Sciatic nerve (tissue), 2 donors: ENCODE results near the gene NFYA. TPM values are rescaled to one million over a fixed set of nuclear protein-coding genes. Genes with fewer than 3 reads are reported as not detected.
A peak's percentile ranks its signal among the peaks of the same experiment; 100 is the strongest.

Source experiments
- ATAC-seq: fragments of 200-7000 bp; cut with Tn5 transposase; one replicate; pipeline ENCODE4 v1.9.1; 2020; ENCODE audit warnings: mild to moderate bottlenecking, moderate library complexity
- DNase-seq: peaks from one replicate; pipeline ENCODE4 v3.0.0-alpha.2; 2020; ENCODE audit warnings: low spot score
- intact Hi-C: fragments of 100-400 bp; cut with DNase I; formaldehyde crosslinking; loops from one replicate; pipeline ENCODE4 v1.14.2; 2022
- total RNA-seq: library from RNA; stranded (reverse); fragmentation: NEBNext Ultra II Directional; extraction: Animal tissue kit (Norgen Biotek cat#: 25700); gene quantifications from one replicate; pipeline ENCODE4 v1.2.1, GENCODE V29; 2021
- donor health status: DM: no; HTN: no; CAD: no.
- donor health status: DM: no; HTN: no; CAD: no.

NFYA gene
- total RNA-seq = 27.7 TPM

- no peak for ATAC-seq
- DNase-seq = peak; percentile 100
- intact Hi-C loops = no loop called here
Observed at GRCh38 chr6:41072836-41073202, at the start of gene NFYA. NFYA (plus strand) TSS chr6:41072974; CDS start chr6:41079090, 6,116 bp downstream.

- intact Hi-C loops = no loop called here
- DNase-seq (no peak), ATAC-seq (no peak)
Observed at GRCh38 chr6:41023114-41023513, 49.7 kb upstream of the NFYA start.

GRCh38 chr6:41025966-41026530 lies 46.7 kb upstream of the NFYA start:
- DNase-seq (no peak), ATAC-seq (no peak)
- intact Hi-C loops = loop anchor here (5.0 kb wide), 1 partner anchor 779 kb away; no protein-coding TSS in a partner anchor

GRCh38 chr6:41027241-41027640 lies 45.5 kb upstream of the NFYA start:
- DNase-seq = no peak
- intact Hi-C loops = loop anchor here (5.0 kb wide), 1 partner anchor 780 kb away; no protein-coding TSS in a partner anchor
- no peak for ATAC-seq

GRCh38 chr6:41027799-41028560 lies 44.8 kb upstream of the NFYA start:
- ATAC-seq (peak; percentile 97), DNase-seq (peak; percentile 94)
- intact Hi-C loops = loop anchor here (5.0 kb wide), 1 partner anchor 781 kb away; no protein-coding TSS in a partner anchor

- intact Hi-C loops = loop anchor here (5.0 kb wide), 1 partner anchor 781 kb away; no protein-coding TSS in a partner anchor
- ATAC-seq (peak; percentile 44), DNase-seq (no peak)
Observed at GRCh38 chr6:41028561-41029412, 44.0 kb upstream of the NFYA start.

GRCh38 chr6:41032830-41033229 lies 39.9 kb upstream of the NFYA start:
- ATAC-seq = no peak
- DNase-seq = no peak
- intact Hi-C loops = no loop called here

GRCh38 chr6:41033776-41034175 lies 39.0 kb upstream of the NFYA start:
- intact Hi-C loops = no loop called here
- no peak for ATAC-seq

GRCh38 chr6:41036186-41036585 lies 36.6 kb upstream of the NFYA start:
- intact Hi-C loops = no loop called here
- ATAC-seq = no peak
- no peak for DNase-seq

More at GRCh38 chr6:41033776-41034175, 39.0 kb upstream of the NFYA start:
- DNase-seq = no peak

GRCh38 chr6:41036601-41037000 lies 36.2 kb upstream of the NFYA start:
- DNase-seq (no peak), ATAC-seq (no peak)
- intact Hi-C loops = no loop called here

GRCh38 chr6:41037107-41037900 lies 35.5 kb upstream of the NFYA start:
- intact Hi-C loops = no loop called here
- no peak for DNase-seq
- ATAC-seq = no peak

- ATAC-seq = no peak
- intact Hi-C loops = no loop called here
- no peak for DNase-seq
Observed at GRCh38 chr6:41038205-41038604, 34.6 kb upstream of the NFYA start.

GRCh38 chr6:41039060-41039998 lies 33.4 kb upstream of the NFYA start, which contains the start of gene UNC5CL:
UNC5CL (minus strand) TSS chr6:41039221; CDS start chr6:41035074, 4,147 bp downstream.
- ATAC-seq (no peak), DNase-seq (no peak)
- intact Hi-C loops = no loop called here

GRCh38 chr6:41040101-41040939 lies 32.5 kb upstream of the NFYA start:
- no peak for DNase-seq
- intact Hi-C loops = no loop called here
- ATAC-seq = no peak

- no peak for DNase-seq
Observed at GRCh38 chr6:41040940-41041536, 31.7 kb upstream of the NFYA start.

GRCh38 chr6:41042226-41043055 lies 30.3 kb upstream of the NFYA start, which contains the start of gene TSPO2:
TSPO2 (plus strand) TSS chr6:41042467; CDS start chr6:41042986, 519 bp downstream.
- intact Hi-C loops = no loop called here
- ATAC-seq (no peak), DNase-seq (no peak)

More at GRCh38 chr6:41040940-41041536, 31.7 kb upstream of the NFYA start:
- intact Hi-C loops = no loop called here
- ATAC-seq = no peak
